WTC11 (cell line): ENCODE results near the gene TSHZ1. TPM values are rescaled to one million over a fixed set of nuclear protein-coding genes. Genes with fewer than 3 reads are reported as not detected.

Experiments used
- ATAC-seq: fragments of 200-7000 bp; cut with Tn5 transposase; 2 replicates; pipeline ENCODE4 v1.10.0; 2021; ENCODE audit warnings: mild to moderate bottlenecking, moderate library complexity
- CTCF ChIA-PET: fragments of 300-600 bp; sonication (Branson Sonifier 250); formaldehyde crosslinking; loops from one replicate; lab custom pipeline; 2021; ENCODE audit warnings: antibody characterized with exemption; lab: Charles Lee
- POLR2A ChIA-PET: fragments of 350-600 bp; sonication (Branson Sonifier 250); formaldehyde crosslinking; loops from one replicate; lab custom pipeline; 2021; ENCODE audit warnings: antibody characterized with exemption; lab: Charles Lee
- DNase-seq: peaks from one replicate; pipeline ENCODE4 v3.0.0; 2021; ENCODE audit warnings: low spot score
- H3K27ac Mint-ChIP-seq: 2 replicates; pipeline ENCODE4 v1.8.0; 2021; ENCODE audit warnings: mixed read lengths
- H3K27me3 Mint-ChIP-seq: 2 replicates; pipeline ENCODE4 v1.8.0; 2021; ENCODE audit warnings: low read depth, mild to moderate bottlenecking, moderate library complexity, mixed read lengths
- H3K36me3 Mint-ChIP-seq: 2 replicates; pipeline ENCODE4 v1.8.0; 2021; ENCODE audit warnings: mixed read lengths
- H3K4me1 Mint-ChIP-seq: 2 replicates; pipeline ENCODE4 v1.8.0; 2022; ENCODE audit warnings: mixed read lengths
- H3K4me3 Mint-ChIP-seq: 2 replicates; pipeline ENCODE4 v1.8.0; 2021; ENCODE audit warnings: mild to moderate bottlenecking, moderate library complexity, mixed read lengths
- H3K9me3 Mint-ChIP-seq: 2 replicates; pipeline ENCODE4 v1.8.0; 2021; ENCODE audit warnings: mixed read lengths
- ATF1 ChIP-seq: sonication (generic); formaldehyde crosslinking; IDR thresholded peaks from 2 replicates; pipeline ENCODE4 v1.8.1; 2023; ENCODE audit warnings: mild to moderate bottlenecking, moderate library complexity, missing genetic modification reagents
- ATF6 ChIP-seq: sonication (generic); formaldehyde crosslinking; IDR thresholded peaks from 2 replicates; pipeline ENCODE4 v1.8.1; 2023; ENCODE audit warnings: mild to moderate bottlenecking, missing genetic modification reagents
- E2F5 ChIP-seq: sonication (generic); formaldehyde crosslinking; IDR thresholded peaks from 2 replicates; pipeline ENCODE4 v1.8.1; 2022; ENCODE audit warnings: mild to moderate bottlenecking, moderate library complexity, missing genetic modification reagents
- ELF4 ChIP-seq: sonication (generic); formaldehyde crosslinking; IDR thresholded peaks from 2 replicates; pipeline ENCODE4 v1.8.1; 2022; ENCODE audit warnings: low read depth, mild to moderate bottlenecking, moderate library complexity, missing genetic modification reagents
- ERG ChIP-seq: fragments of 250-450 bp; sonication (Bioruptor Pico); IDR thresholded peaks from 2 replicates; pipeline ENCODE4 v1.8.0; 2021; ENCODE audit warnings: mild to moderate bottlenecking
- FOXP1 ChIP-seq: sonication (generic); formaldehyde crosslinking; IDR thresholded peaks from 2 replicates; pipeline ENCODE4 v1.8.0; 2022; ENCODE audit warnings: missing genetic modification reagents, mild to moderate bottlenecking, moderate library complexity, borderline replicate concordance
- FOXP4 ChIP-seq: sonication (generic); formaldehyde crosslinking; IDR thresholded peaks from 2 replicates; pipeline ENCODE4 v1.8.0; 2022; ENCODE audit warnings: mild to moderate bottlenecking, missing genetic modification reagents
- GRHL2 ChIP-seq: fragments of 250-450 bp; sonication (Bioruptor Pico); IDR thresholded peaks from 2 replicates; pipeline ENCODE4 v1.8.0; 2022; ENCODE audit warnings: mild to moderate bottlenecking, moderate library complexity; ENCODE audit not compliant: insufficient replicate concordance, severe bottlenecking
- JUN ChIP-seq: sonication (generic); formaldehyde crosslinking; IDR thresholded peaks from 2 replicates; pipeline ENCODE4 v1.8.0; 2023; ENCODE audit warnings: mild to moderate bottlenecking, missing genetic modification reagents
- MXD4 ChIP-seq: fragments of 250-450 bp; sonication (Bioruptor Pico); IDR thresholded peaks from 2 replicates; pipeline ENCODE4 v1.8.0; 2021; ENCODE audit warnings: mild to moderate bottlenecking, moderate library complexity, borderline replicate concordance
- NR1H2 ChIP-seq: sonication (generic); formaldehyde crosslinking; IDR thresholded peaks from 2 replicates; pipeline ENCODE4 v1.9.0; 2021; ENCODE audit warnings: mild to moderate bottlenecking, moderate library complexity, missing genetic modification reagents
- PRDM15 ChIP-seq: sonication (generic); formaldehyde crosslinking; IDR thresholded peaks from 2 replicates; pipeline ENCODE4 v1.8.0; 2022; ENCODE audit warnings: missing genetic modification reagents
- SMAD4 ChIP-seq: sonication (generic); formaldehyde crosslinking; IDR thresholded peaks from 2 replicates; pipeline ENCODE4 v1.8.0; 2022; ENCODE audit warnings: mild to moderate bottlenecking, missing genetic modification reagents
- TEAD1 ChIP-seq: sonication (generic); formaldehyde crosslinking; IDR thresholded peaks from 2 replicates; pipeline ENCODE4 v1.8.0; 2022; ENCODE audit warnings: mild to moderate bottlenecking, missing genetic modification reagents
- ZBTB21 ChIP-seq: sonication (generic); formaldehyde crosslinking; IDR thresholded peaks from 2 replicates; pipeline ENCODE4 v1.8.1; 2023; ENCODE audit warnings: mild to moderate bottlenecking, missing genetic modification reagents, borderline replicate concordance
- ZBTB43 ChIP-seq: sonication (generic); formaldehyde crosslinking; IDR thresholded peaks from 2 replicates; pipeline ENCODE4 v1.8.1; 2023; ENCODE audit warnings: mild to moderate bottlenecking, missing genetic modification reagents
- ZNF232 ChIP-seq: sonication (generic); formaldehyde crosslinking; IDR thresholded peaks from 2 replicates; pipeline ENCODE4 v1.8.0; 2022; ENCODE audit warnings: mild to moderate bottlenecking, missing genetic modification reagents
- ZNF263 ChIP-seq: sonication (generic); formaldehyde crosslinking; IDR thresholded peaks from 2 replicates; pipeline ENCODE4 v1.8.1; 2022; ENCODE audit warnings: low read depth, mild to moderate bottlenecking, moderate library complexity, missing genetic modification reagents
- total RNA-seq: library from RNA; stranded (reverse); gene quantifications from 3 replicates; pipeline ENCODE4 v1.2.3, GENCODE V29; 2021

TSHZ1 gene
- total RNA-seq, 1 experiment from 2014 or later, result 2.9 TPM

GRCh38 chr18:75200071-75200470 lies 10.5 kb upstream of the TSHZ1 start (continued):
- TF ChIP-seq SMAD4 (CRISPR knock-in tag) (no peak), NR1H2 (CRISPR knock-in tag) (no peak), PRDM15 (CRISPR knock-in tag) (no peak), ATF6 (no peak), FOXP4 (CRISPR knock-in tag) (no peak), ZNF232 (no peak), ELF4 (CRISPR knock-in tag) (no peak)

GRCh38 chr18:75200605-75201280 lies 9.9 kb upstream of the TSHZ1 start:
- ChIA-PET CTCF (no interaction called here), POLR2A (no interaction called here)
- Mint-ChIP-seq H3K4me3 (no peak overlapping the region), H3K36me3 (peaks cover 4% of the 10 kb centered on the region; the same call in 1 of the 2 replicates), H3K4me1 (peaks cover 27% of the 10 kb centered on the region), H3K27ac (0 out of 2 replicates have a peak overlapping the region, but pooled peaks have one; percentile 14), H3K27me3 (peaks cover 47% of the 10 kb centered on the region), H3K9me3 (no peaks in the 10 kb centered on the region)
- DNase-seq (no peak), ATAC-seq (no peak)
- TF ChIP-seq ZNF263 (CRISPR knock-in tag) (no peak), FOXP1 (CRISPR knock-in tag) (no peak), ATF1 (CRISPR knock-in tag) (no peak), ZBTB43 (CRISPR knock-in tag) (no peak), JUN (CRISPR knock-in tag) (no peak), TEAD1 (CRISPR knock-in tag) (no peak), ZNF232 (no peak), GRHL2 (no peak), E2F5 (CRISPR knock-in tag) (no peak), MXD4 (CRISPR knock-in tag) (no peak), ZBTB21 (CRISPR knock-in tag) (no peak), NR1H2 (CRISPR knock-in tag) (no peak), ERG (CRISPR knock-in tag) (no peak)
